ENCODE measurements around the gene ABCA5. TPM values are rescaled to one million over a fixed set of nuclear protein-coding genes. Genes with fewer than 3 reads are reported as not detected.

The ABCA5 gene
- total and polyA plus RNA-seq, 4 donors = 4.8 to 76.3 (median 19.8) TPM

DNA sequence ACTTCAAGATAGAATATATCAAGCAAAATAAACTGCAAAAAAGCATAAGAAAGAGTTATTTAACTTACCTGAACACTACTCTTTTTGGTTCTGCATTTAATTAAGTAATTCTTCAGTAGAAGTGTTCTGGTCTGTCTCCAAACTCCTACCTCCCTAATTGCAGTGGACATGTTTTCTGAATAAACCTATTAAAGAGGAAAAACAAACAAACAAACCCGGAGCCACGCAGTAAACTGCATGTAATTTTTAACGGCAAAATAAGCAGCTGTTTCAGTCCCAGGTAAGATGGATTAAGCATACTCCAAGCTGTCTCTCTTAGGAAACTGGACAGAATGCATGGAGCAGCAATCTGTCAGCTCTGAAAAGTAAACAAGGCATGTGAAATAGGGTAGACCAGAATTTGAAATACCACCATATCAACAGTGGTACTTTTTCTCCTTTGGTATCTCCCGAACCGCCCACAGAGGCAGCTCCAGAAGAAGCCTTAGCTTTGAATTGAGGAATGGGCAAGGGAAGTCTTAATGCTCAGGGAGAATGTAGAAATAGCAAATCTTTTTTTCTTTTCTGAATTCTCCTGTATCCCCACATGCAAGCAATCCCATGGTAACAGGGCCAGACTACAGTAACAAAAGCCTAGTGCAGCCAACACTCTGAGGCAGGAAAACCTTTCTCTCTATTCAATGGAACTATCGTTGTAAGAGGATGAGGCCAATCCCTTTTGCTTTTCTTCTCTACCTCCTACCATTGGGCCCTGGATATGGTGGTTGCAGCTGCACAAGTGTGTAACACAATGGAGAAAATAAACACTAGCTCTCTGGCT is 12.5 kb downstream of the ABCA5 start:
- Histone ChIP-seq H3K9me3 (ENCODE audit: control insufficient read depth in 4 of 4, insufficient read depth in 3 of 4, low read length in 3 of 4) (no peaks in the 10 kb centered on the region), H3K4me3 (no peak overlapping the region), H3K9ac (ENCODE audit: insufficient read depth in 1 of 2, low read length in 2 of 2) (no peak overlapping the region), H3K27me3 (ENCODE audit: control insufficient read depth in 3 of 3, insufficient read depth in 3 of 3, low read length in 2 of 3) (no peaks in the 10 kb centered on the region), H3K36me3 (ENCODE audit: control insufficient read depth in 4 of 4, insufficient read depth in 4 of 4, low read length in 4 of 4) (peaks cover 0 to 4% (median 1%) of the 10 kb centered on the region in 4 donors), H3K27ac (ENCODE audit: low read depth in 1 of 2, low read length in 1 of 2) (no peak overlapping the region), H3K4me1 (ENCODE audit: control insufficient read depth in 5 of 5, insufficient read depth in 5 of 5, low read length in 5 of 5) (peaks cover 0 to 3% (median 0%) of the 10 kb centered on the region in 5 donors)
- DNase-seq (peak in 2 of 3 donors; percentile 7 to 8), ATAC-seq (ENCODE audit: insufficient read depth, low FRiP score) (no peak)
- 73 to 83% methylated on average over 6 of the region's 6 CpGs for WGBS, 2 donors
- TF ChIP-seq, protein P1, sequence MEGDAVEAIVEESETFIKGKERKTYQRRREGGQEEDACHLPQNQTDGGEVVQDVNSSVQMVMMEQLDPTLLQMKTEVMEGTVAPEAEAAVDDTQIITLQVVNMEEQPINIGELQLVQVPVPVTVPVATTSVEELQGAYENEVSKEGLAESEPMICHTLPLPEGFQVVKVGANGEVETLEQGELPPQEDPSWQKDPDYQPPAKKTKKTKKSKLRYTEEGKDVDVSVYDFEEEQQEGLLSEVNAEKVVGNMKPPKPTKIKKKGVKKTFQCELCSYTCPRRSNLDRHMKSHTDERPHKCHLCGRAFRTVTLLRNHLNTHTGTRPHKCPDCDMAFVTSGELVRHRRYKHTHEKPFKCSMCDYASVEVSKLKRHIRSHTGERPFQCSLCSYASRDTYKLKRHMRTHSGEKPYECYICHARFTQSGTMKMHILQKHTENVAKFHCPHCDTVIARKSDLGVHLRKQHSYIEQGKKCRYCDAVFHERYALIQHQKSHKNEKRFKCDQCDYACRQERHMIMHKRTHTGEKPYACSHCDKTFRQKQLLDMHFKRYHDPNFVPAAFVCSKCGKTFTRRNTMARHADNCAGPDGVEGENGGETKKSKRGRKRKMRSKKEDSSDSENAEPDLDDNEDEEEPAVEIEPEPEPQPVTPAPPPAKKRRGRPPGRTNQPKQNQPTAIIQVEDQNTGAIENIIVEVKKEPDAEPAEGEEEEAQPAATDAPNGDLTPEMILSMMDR (IDR thresholded peaks at IDR 0.05; ENCODE audit: control extremely low read depth, extremely low read depth) = no peak

DNA sequence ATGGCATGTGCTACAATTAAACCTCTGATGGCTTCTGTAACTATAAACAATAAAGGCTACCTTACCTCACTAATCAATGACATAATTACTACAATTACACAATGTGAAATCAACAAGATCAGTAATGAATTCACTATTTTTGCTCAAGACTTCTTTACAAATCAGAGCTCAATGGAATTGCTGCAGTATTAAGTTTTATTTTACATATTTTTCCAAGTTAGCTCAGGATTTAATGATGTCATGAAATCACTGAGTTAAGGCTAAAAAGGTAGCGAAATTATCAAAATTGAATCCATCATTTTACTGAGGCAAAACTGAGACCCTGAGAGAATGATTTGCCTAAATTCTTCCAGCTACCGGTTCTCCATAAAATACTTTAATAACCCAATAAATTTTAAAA is 21.8 kb downstream of the ABCA5 start:
- Histone ChIP-seq H3K36me3 (ENCODE audit: control insufficient read depth in 4 of 4, insufficient read depth in 4 of 4, low read length in 4 of 4) (peaks cover 0 to 4% (median 1%) of the 10 kb centered on the region in 4 donors), H3K4me1 (ENCODE audit: control insufficient read depth in 5 of 5, insufficient read depth in 5 of 5, low read length in 5 of 5) (no peaks in the 10 kb centered on the region), H3K27me3 (ENCODE audit: control insufficient read depth in 3 of 3, insufficient read depth in 3 of 3, low read length in 2 of 3) (no peaks in the 10 kb centered on the region), H3K9ac (ENCODE audit: insufficient read depth in 1 of 2, low read length in 2 of 2) (no peak overlapping the region), H3K4me3 (no peak overlapping the region), H3K27ac (ENCODE audit: low read depth in 1 of 2, low read length in 1 of 2) (no peak overlapping the region), H3K9me3 (ENCODE audit: control insufficient read depth in 4 of 4, insufficient read depth in 3 of 4, low read length in 3 of 4) (no peaks in the 10 kb centered on the region)
- WGBS, 2 donors = 97 to 98% methylated on average over 2 of the region's 2 CpGs
- TF ChIP-seq, protein P1 (IDR thresholded peaks at IDR 0.05; ENCODE audit: control extremely low read depth, extremely low read depth) = no peak
- DNase-seq (no peak), ATAC-seq (ENCODE audit: insufficient read depth, low FRiP score) (no peak)

DNA sequence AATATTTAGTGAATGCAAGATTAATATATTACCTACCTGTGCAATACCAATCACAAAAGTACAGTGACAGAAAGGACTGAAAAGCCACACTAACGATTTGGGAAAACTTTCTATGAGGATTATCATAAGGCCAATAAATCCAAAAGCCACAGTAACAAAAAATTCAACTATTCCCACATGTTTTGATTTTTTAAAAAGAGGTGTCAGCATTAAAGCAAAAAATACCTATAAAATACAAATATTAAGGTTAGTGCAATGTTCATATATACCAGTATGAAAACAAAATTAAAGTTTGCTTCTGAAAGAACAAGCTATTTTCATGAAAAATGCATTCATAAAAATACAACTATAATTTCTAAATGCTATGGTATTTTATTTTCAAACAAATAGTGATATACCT is 24.3 kb downstream of the ABCA5 start:
- DNase-seq (no peak), ATAC-seq (ENCODE audit: insufficient read depth, low FRiP score) (no peak)
- H3K4me3 ChIP-seq = no peak overlapping the region
- H3K36me3 ChIP-seq (ENCODE audit: control insufficient read depth in 4 of 4, insufficient read depth in 4 of 4, low read length in 4 of 4) = peaks cover 0 to 2% (median under 1%) of the 10 kb centered on the region in 4 donors
- WGBS, 2 donors = 95 to 97% methylated on average over 1 of the region's 1 CpG
- TF ChIP-seq, protein P1 (IDR thresholded peaks at IDR 0.05; ENCODE audit: control extremely low read depth, extremely low read depth) = no peak
- no peaks in the 10 kb centered on the region for H3K27me3 ChIP-seq (ENCODE audit: control insufficient read depth in 3 of 3, insufficient read depth in 3 of 3, low read length in 2 of 3)
- no peaks in the 10 kb centered on the region for H3K9me3 ChIP-seq (ENCODE audit: control insufficient read depth in 4 of 4, insufficient read depth in 3 of 4, low read length in 3 of 4)
- H3K9ac ChIP-seq (ENCODE audit: insufficient read depth in 1 of 2, low read length in 2 of 2) = no peak overlapping the region
- H3K27ac ChIP-seq (ENCODE audit: low read depth in 1 of 2, low read length in 1 of 2) = no peak overlapping the region
- no peaks in the 10 kb centered on the region for H3K4me1 ChIP-seq (ENCODE audit: control insufficient read depth in 5 of 5, insufficient read depth in 5 of 5, low read length in 5 of 5)
